A549 (cell line): Measurements from ENCODE around the gene ACTR3.

Experiments
- BHLHE40 ChIP-seq: IDR thresholded peaks from 2 replicates; pipeline ENCODE4 v1.6.1; 2012; ENCODE audit warnings: low read depth, low read length, inconsistent platforms
- CBX8 ChIP-seq: fragments of 200-600 bp; sonication (generic); IDR thresholded peaks from 2 replicates; pipeline ENCODE4 v1.6.1; 2016
- CHD4 ChIP-seq: fragments of 200-600 bp; sonication (generic); IDR thresholded peaks from 2 replicates; pipeline ENCODE4 v1.6.1; 2016; ENCODE audit warnings: antibody characterized with exemption, mild to moderate bottlenecking, borderline replicate concordance
- EP300 ChIP-seq, 2 experiments: fragments of >200 bp; sonication (Bioruptor Twin); formaldehyde crosslinking; IDR thresholded peaks; 2 replicates in 1 of 2; 3 replicates in 1 of 2; pipeline ENCODE4 v1.6.1; 2016 to 2017
- FOSL2 ChIP-seq, 2 experiments: fragments of 450-650 bp in 1 of 2; fragments of >200 bp in 1 of 2; sonication (Bioruptor Twin) in 1 of 2; formaldehyde crosslinking; IDR thresholded peaks; 2 replicates each; pipeline versions ENCODE4 v1.5.0 to v1.6.1; 2016 to 2020; ENCODE audit warnings: mild to moderate bottlenecking in 1 of 2, moderate library complexity in 1 of 2
- GATA3 ChIP-seq: IDR thresholded peaks from 2 replicates; pipeline ENCODE4 v1.6.1; 2012; ENCODE audit warnings: borderline replicate concordance
- MYC ChIP-seq: IDR thresholded peaks from 2 replicates; pipeline ENCODE4 v1.6.1; 2012; ENCODE audit warnings: mild to moderate bottlenecking, inconsistent platforms, low read length, improper control_type of control experiment, borderline replicate concordance
- NPAS2 ChIP-seq: fragments of 250-450 bp; sonication (Bioruptor Pico); IDR thresholded peaks from 2 replicates; pipeline ENCODE4 v1.8.0; 2022; ENCODE audit warnings: mild to moderate bottlenecking, moderate library complexity, borderline replicate concordance
- POLR2A ChIP-seq: IDR thresholded peaks from 2 replicates; pipeline ENCODE4 v1.6.1; 2012; ENCODE audit warnings: mild to moderate bottlenecking, low read length
- RFX5 ChIP-seq: fragments of 450-650 bp; IDR thresholded peaks from 2 replicates; pipeline ENCODE4 v1.7.1; 2014; ENCODE audit warnings: antibody characterized with exemption, mild to moderate bottlenecking, moderate library complexity
- RNF2 ChIP-seq: fragments of 200-600 bp; sonication (generic); IDR thresholded peaks from 2 replicates; pipeline ENCODE4 v1.6.1; 2016; ENCODE audit warnings: low read depth, mild to moderate bottlenecking, antibody characterized with exemption, moderate library complexity, borderline replicate concordance
- TF ChIP-seq, protein P1 (sequence below): fragments of >200 bp; sonication (Bioruptor Twin); formaldehyde crosslinking; IDR thresholded peaks from 3 replicates; pipeline ENCODE4 v1.5.1; 2016
- TF ChIP-seq, protein P2 (sequence below): IDR thresholded peaks from 2 replicates; pipeline ENCODE4 v1.6.1; 2012

DNA sequence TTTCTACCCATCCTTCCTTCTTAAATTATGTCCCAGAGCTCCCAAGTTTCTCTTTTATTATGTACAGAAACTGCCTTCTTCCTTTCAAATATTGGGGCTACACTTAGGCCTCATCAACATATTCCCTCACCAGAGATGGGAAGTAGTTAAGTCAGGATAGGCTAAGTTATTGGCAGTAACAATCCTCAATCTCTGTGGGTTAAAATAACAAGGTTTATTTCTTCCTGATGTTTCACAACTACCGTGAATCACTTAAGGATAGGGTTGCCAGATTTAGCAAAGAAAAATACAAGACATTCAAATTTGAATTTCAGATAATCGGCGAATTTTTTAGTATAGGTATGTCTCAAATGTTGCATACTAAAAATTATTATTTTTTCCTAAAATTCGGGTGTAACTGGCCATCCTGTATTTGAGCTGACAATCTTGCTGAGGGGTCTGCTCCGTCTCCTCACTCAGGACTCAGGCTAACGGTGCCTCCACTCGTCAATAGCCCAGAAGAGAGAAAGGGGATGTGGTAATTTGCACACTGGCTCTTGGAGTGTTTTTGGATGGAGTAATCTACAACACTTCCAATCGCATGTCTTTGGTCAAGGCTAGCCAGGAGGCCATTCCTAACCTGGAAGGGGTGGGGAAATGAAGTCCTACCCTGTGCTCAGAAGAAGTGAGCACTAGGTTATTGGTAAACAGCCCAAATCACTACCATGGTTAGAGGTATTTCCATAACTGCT is 91.7 kb downstream of the ACTR3 start:
- no peak for TF ChIP-seq GATA3
- TF ChIP-seq, protein P1, sequence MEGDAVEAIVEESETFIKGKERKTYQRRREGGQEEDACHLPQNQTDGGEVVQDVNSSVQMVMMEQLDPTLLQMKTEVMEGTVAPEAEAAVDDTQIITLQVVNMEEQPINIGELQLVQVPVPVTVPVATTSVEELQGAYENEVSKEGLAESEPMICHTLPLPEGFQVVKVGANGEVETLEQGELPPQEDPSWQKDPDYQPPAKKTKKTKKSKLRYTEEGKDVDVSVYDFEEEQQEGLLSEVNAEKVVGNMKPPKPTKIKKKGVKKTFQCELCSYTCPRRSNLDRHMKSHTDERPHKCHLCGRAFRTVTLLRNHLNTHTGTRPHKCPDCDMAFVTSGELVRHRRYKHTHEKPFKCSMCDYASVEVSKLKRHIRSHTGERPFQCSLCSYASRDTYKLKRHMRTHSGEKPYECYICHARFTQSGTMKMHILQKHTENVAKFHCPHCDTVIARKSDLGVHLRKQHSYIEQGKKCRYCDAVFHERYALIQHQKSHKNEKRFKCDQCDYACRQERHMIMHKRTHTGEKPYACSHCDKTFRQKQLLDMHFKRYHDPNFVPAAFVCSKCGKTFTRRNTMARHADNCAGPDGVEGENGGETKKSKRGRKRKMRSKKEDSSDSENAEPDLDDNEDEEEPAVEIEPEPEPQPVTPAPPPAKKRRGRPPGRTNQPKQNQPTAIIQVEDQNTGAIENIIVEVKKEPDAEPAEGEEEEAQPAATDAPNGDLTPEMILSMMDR: no peak
- no peak for TF ChIP-seq POLR2A
- no peak for TF ChIP-seq CBX8
- TF ChIP-seq BHLHE40: no peak
- no peak for TF ChIP-seq NPAS2
- no peak for TF ChIP-seq RFX5
- TF ChIP-seq, protein P2, sequence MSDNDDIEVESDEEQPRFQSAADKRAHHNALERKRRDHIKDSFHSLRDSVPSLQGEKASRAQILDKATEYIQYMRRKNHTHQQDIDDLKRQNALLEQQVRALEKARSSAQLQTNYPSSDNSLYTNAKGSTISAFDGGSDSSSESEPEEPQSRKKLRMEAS: no peak
- no peak for TF ChIP-seq MYC
- TF ChIP-seq RNF2: no peak
- no peak for TF ChIP-seq EP300 (IDR thresholded peaks at IDR 0.05)
- TF ChIP-seq FOSL2 (IDR thresholded peaks at IDR 0.05): no peak
- no peak for TF ChIP-seq FOSL2 (CRISPR knock-in tag; IDR thresholded peaks at IDR 0.05)
- TF ChIP-seq CHD4: no peak
